ENCODE data around the gene ZFP57. TPM values are rescaled to one million over a fixed set of nuclear protein-coding genes. Genes with fewer than 3 reads are reported as not detected.

The ZFP57 gene
- total and polyA plus RNA-seq, 2 of the 13 experiments (the other 11 are each of a cell fraction or from before 2014, with no cell fraction given) = not detected

DNA sequence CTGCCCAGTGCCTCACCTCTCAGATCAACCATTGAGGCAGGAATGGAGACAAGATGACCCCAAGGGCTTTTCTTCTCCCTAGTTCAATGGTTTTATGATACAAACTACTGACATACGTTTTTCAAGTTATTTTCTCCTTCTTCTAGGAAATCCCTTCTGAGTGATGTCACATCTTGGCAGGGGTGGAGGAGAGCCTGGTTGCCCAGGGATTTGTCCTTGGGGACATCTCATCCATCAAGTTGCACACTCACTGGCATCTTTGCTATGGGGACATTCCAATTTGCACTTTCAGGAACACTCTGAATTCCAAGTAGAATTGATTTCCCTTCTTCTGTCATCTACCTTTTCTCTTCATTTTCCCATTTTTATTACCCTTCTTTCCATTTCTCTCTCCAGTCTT, 9.9 kb downstream of the ZFP57 start:
- H3K4me3 ChIP-seq (replicated peaks in 1 of 3; ENCODE audit: insufficient read depth in 1 of 3, low read depth in 2 of 3, low read length in 3 of 3) = no peak overlapping the region
- POLR2A ChIA-PET = no interaction called here
- no peak for DNase-seq (ENCODE audit: low spot score)
- no peak for ATAC-seq
- CTCF ChIA-PET (ENCODE audit: low intra/inter-chr PET ratio, low total read pairs) = no interaction called here
- intact Hi-C loops (cut with micrococcal nuclease; ENCODE audit: unreplicated experiment) = no loop called here
- BruUV-seq (replicated peaks) = no TSS peak
- H4K20me1 ChIP-seq (ENCODE audit: insufficient read depth, low read length) = no peaks in the 10 kb centered on the region
- in situ Hi-C loops (cut with HindIII; ENCODE audit: extremely low pct_ligation_motif_present, low pct_unique_long_range_greater_than_20kb) = no loop called here
- 12% methylated on average over 1 of the region's 1 CpG for WGBS (ENCODE audit: low lambda C conversion rate)
- no peak overlapping the region for H3K9ac ChIP-seq (ENCODE audit: insufficient read depth, low read depth, low read length)
- H3K4me1 ChIP-seq (ENCODE audit: insufficient read depth, low read length) = no peaks in the 10 kb centered on the region
- H2AFZ ChIP-seq (ENCODE audit: low read length) = no peak overlapping the region
- H3K27ac ChIP-seq (ENCODE audit: extremely low read length, insufficient read depth, low read length) = no peak overlapping the region
- no peaks in the 10 kb centered on the region for H3K79me2 ChIP-seq (ENCODE audit: insufficient read depth, low read length)
- no peaks in the 10 kb centered on the region for H3K36me3 ChIP-seq (replicated peaks in 1 of 2; ENCODE audit: control insufficient read depth in 1 of 2, insufficient read depth in 2 of 2, low read length in 2 of 2)
- no peak for TF ChIP-seq ZNF350 (CRISPR knock-in tag; IDR thresholded peaks at IDR 0.05; ENCODE audit: borderline replicate concordance, low read depth)
- no peak for TF ChIP-seq MXD4 (CRISPR knock-in tag; IDR thresholded peaks at IDR 0.05)
- TF ChIP-seq TBL1XR1 (IDR thresholded peaks at IDR 0.05; ENCODE audit: borderline replicate concordance, low read length, partially characterized antibody) = no peak
- no peak for TF ChIP-seq GTF3A (CRISPR knock-in tag; conservative IDR thresholded peaks at IDR 0.05)
- no peak for TF ChIP-seq TP53 (CRISPR knock-in tag; conservative IDR thresholded peaks at IDR 0.05)
- no peak for TF ChIP-seq ZNF30 (CRISPR knock-in tag; IDR thresholded peaks at IDR 0.05)
- no peak for TF ChIP-seq RNF2 (conservative IDR thresholded peaks at IDR 0.05; ENCODE audit: low read depth)
- TF ChIP-seq ZFP36 (IDR thresholded peaks at IDR 0.05; ENCODE audit: borderline replicate concordance, low read depth, low read length, partially characterized antibody) = no peak
- no peak for TF ChIP-seq ZNF296 (CRISPR knock-in tag; conservative IDR thresholded peaks at IDR 0.05)
- no peak for TF ChIP-seq ZNF589 (CRISPR knock-in tag; conservative IDR thresholded peaks at IDR 0.05)
- TF ChIP-seq SP2 (CRISPR knock-in tag; IDR thresholded peaks at IDR 0.05) = no peak
- no peak for FAIRE-seq
- H3K4me2 ChIP-seq (ENCODE audit: low read depth, low read length) = no peak overlapping the region
- peaks cover 4 to 12% of the 10 kb centered on the region in 2 experiments; a peak in 3 of 5 replicates for H3K27me3 ChIP-seq (ENCODE audit: control insufficient read depth in 1 of 2, insufficient read depth in 2 of 2, low read length in 2 of 2)
- H3K9me3 ChIP-seq (ENCODE audit: low read length) = no peaks in the 10 kb centered on the region

DNA sequence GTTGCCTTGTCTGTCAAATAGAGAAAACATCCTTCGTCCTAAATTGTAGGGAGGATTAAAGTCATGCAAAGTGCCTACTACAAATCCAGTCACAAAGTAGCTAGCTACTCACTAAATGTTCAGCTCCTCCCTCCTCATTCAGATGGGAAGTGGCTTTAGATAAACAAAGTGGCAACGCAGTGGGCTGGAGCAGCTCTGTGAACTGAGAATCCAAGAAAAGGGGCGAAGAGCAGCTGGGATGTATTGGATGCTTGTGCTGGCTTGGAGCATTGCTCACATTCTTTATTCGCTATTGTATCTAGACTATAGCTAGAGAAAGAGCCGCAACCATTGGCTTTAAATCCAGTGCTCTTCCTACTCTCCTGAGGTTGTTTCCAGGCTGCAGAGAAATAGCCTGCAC, 13.8 kb downstream of the ZFP57 start:
- Histone ChIP-seq H3K4me2 (ENCODE audit: low read depth, low read length) (no peak overlapping the region), H3K9me3 (ENCODE audit: low read length) (no peaks in the 10 kb centered on the region), H2AFZ (ENCODE audit: low read length) (no peak overlapping the region), H3K9ac (ENCODE audit: insufficient read depth, low read depth, low read length) (no peak overlapping the region), H3K4me3 (replicated peaks in 1 of 3; ENCODE audit: insufficient read depth in 1 of 3, low read depth in 2 of 3, low read length in 3 of 3) (no peak overlapping the region), H3K27me3 (ENCODE audit: control insufficient read depth in 1 of 2, insufficient read depth in 2 of 2, low read length in 2 of 2) (peaks cover 2 to 12% of the 10 kb centered on the region in 2 experiments; a peak in 3 of 5 replicates), H4K20me1 (ENCODE audit: insufficient read depth, low read length) (no peaks in the 10 kb centered on the region), H3K27ac (ENCODE audit: extremely low read length, insufficient read depth, low read length) (no peak overlapping the region), H3K36me3 (replicated peaks in 1 of 2; ENCODE audit: control insufficient read depth in 1 of 2, insufficient read depth in 2 of 2, low read length in 2 of 2) (no peaks in the 10 kb centered on the region), H3K79me2 (ENCODE audit: insufficient read depth, low read length) (no peaks in the 10 kb centered on the region), H3K4me1 (ENCODE audit: insufficient read depth, low read length) (no peaks in the 10 kb centered on the region)
- ATAC-seq (no peak), DNase-seq (ENCODE audit: low spot score) (no peak), FAIRE-seq (no peak)
- ChIA-PET CTCF (ENCODE audit: low intra/inter-chr PET ratio, low total read pairs) (no interaction called here), POLR2A (no interaction called here)
- intact Hi-C loops (cut with micrococcal nuclease; ENCODE audit: unreplicated experiment) = no loop called here
- WGBS (ENCODE audit: low lambda C conversion rate) = 30% methylated on average over 5 of the region's 5 CpGs
- in situ Hi-C loops (cut with HindIII; ENCODE audit: extremely low pct_ligation_motif_present, low pct_unique_long_range_greater_than_20kb) = no loop called here
- no TSS peak for BruUV-seq (replicated peaks)
- TF ChIP-seq ZNF724P (CRISPR knock-in tag; IDR thresholded peaks at IDR 0.05; ENCODE audit: borderline replicate concordance) (no peak), KLF12 (CRISPR knock-in tag; IDR thresholded peaks at IDR 0.05; ENCODE audit: borderline replicate concordance) (no peak), PRMT3 (CRISPR knock-in tag; IDR thresholded peaks at IDR 0.05; ENCODE audit: borderline replicate concordance, low read depth) (no peak), ZNF557 (CRISPR knock-in tag; IDR thresholded peaks at IDR 0.05) (no peak), AKAP8 (CRISPR knock-in tag; IDR thresholded peaks at IDR 0.05) (no peak), ZNF574 (CRISPR knock-in tag; IDR thresholded peaks at IDR 0.05) (no peak)
